Measurements from ENCODE around the gene NETO2. TPM values are rescaled to one million over a fixed set of nuclear protein-coding genes. Genes with fewer than 3 reads are reported as not detected.

Gene NETO2
- total and polyA plus RNA-seq, 9 of the 15 experiments (the other 6 are each of a cell fraction or from before 2014, with no cell fraction given) = 4.1 to 37.0 (median 22.2) TPM

- TF ChIP-seq ZNF518B (CRISPR knock-in tag; IDR thresholded peaks at IDR 0.05) = no peak
Observed at GRCh38 chr16:47129755-47130435, 13.8 kb downstream of the NETO2 start (continued).

GRCh38 chr16:47127541-47127940, 16.2 kb downstream of the NETO2 start:
- Histone ChIP-seq H3K27me3 (ENCODE audit: control insufficient read depth in 2 of 2, insufficient read depth in 2 of 2, low read length in 2 of 2) (no peaks in the 10 kb centered on the region), H3K4me2 (ENCODE audit: insufficient read depth, low read length) (no peak overlapping the region), H3K27ac (ENCODE audit: extremely low read depth, low read depth, low read length) (no peak overlapping the region), H3K4me1 (replicated peaks in 1 of 2; ENCODE audit: control insufficient read depth in 2 of 2, insufficient read depth in 2 of 2, low read length in 2 of 2) (0 out of 5 replicates have a peak, but pooled peaks cover 0 to 1% of the 10 kb centered on the region in 2 experiments), H3K36me3 (ENCODE audit: control insufficient read depth, insufficient read depth, low read length) (peaks cover 20% of the 10 kb centered on the region; the same call in 1 of the 3 replicates), H3K79me2 (ENCODE audit: control insufficient read depth, insufficient read depth, low read length) (peaks cover 19% of the 10 kb centered on the region), H3K9ac (ENCODE audit: insufficient read depth in 1 of 2, low read depth in 2 of 2, low read length in 2 of 2) (no peak overlapping the region), H3K9me1 (ENCODE audit: control insufficient read depth, insufficient read depth, low read length) (no peaks in the 10 kb centered on the region), H4K20me1 (replicated peaks; ENCODE audit: control insufficient read depth, insufficient read depth, low read length) (no peaks in the 10 kb centered on the region), H3K9me3 (replicated peaks; ENCODE audit: control insufficient read depth, insufficient read depth, low read depth, low read length) (no peaks in the 10 kb centered on the region), H3K4me3 (no peak overlapping the region), H2AFZ (ENCODE audit: low read depth, low read length) (no peak overlapping the region)
- intact Hi-C loops (cut with micrococcal nuclease) = no loop called here
- CTCF ChIA-PET (ENCODE audit: low intra/inter-chr PET ratio) = no interaction called here
- BruUV-seq (replicated peaks) = no TSS peak
- no peak for DNase-seq (ENCODE audit: extremely low read depth in 1 of 4, low spot score in 3 of 4)
- in situ Hi-C loops (cut with MboI) = no loop called here
- POLR2A ChIA-PET = no interaction called here
- no peak for ATAC-seq
- 61% methylated on average over 3 of the region's 3 CpGs for WGBS (ENCODE audit: insufficient coverage, low coverage, missing lambda C conversion rate)
- FAIRE-seq = no peak
- TF ChIP-seq GATAD2A (IDR thresholded peaks at IDR 0.05) = no peak
- no peak for TF ChIP-seq SMC3 (conservative IDR thresholded peaks at IDR 0.05; ENCODE audit: insufficient read depth, low read depth, low read length)
- TF ChIP-seq LCOR (CRISPR knock-in tag; IDR thresholded peaks at IDR 0.05) = no peak
- no peak for TF ChIP-seq MLX (CRISPR knock-in tag; conservative IDR thresholded peaks at IDR 0.05)
- TF ChIP-seq LARP7 (IDR thresholded peaks at IDR 0.05) = no peak
- no peak for TF ChIP-seq PCBP1 (IDR thresholded peaks at IDR 0.05; ENCODE audit: low read depth, low read length, poor library complexity, severe bottlenecking)
- TF ChIP-seq, protein P1, sequence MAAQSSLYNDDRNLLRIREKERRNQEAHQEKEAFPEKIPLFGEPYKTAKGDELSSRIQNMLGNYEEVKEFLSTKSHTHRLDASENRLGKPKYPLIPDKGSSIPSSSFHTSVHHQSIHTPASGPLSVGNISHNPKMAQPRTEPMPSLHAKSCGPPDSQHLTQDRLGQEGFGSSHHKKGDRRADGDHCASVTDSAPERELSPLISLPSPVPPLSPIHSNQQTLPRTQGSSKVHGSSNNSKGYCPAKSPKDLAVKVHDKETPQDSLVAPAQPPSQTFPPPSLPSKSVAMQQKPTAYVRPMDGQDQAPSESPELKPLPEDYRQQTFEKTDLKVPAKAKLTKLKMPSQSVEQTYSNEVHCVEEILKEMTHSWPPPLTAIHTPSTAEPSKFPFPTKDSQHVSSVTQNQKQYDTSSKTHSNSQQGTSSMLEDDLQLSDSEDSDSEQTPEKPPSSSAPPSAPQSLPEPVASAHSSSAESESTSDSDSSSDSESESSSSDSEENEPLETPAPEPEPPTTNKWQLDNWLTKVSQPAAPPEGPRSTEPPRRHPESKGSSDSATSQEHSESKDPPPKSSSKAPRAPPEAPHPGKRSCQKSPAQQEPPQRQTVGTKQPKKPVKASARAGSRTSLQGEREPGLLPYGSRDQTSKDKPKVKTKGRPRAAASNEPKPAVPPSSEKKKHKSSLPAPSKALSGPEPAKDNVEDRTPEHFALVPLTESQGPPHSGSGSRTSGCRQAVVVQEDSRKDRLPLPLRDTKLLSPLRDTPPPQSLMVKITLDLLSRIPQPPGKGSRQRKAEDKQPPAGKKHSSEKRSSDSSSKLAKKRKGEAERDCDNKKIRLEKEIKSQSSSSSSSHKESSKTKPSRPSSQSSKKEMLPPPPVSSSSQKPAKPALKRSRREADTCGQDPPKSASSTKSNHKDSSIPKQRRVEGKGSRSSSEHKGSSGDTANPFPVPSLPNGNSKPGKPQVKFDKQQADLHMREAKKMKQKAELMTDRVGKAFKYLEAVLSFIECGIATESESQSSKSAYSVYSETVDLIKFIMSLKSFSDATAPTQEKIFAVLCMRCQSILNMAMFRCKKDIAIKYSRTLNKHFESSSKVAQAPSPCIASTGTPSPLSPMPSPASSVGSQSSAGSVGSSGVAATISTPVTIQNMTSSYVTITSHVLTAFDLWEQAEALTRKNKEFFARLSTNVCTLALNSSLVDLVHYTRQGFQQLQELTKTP (IDR thresholded peaks at IDR 0.05; ENCODE audit: low read depth in 1 of 2, partially characterized antibody in 2 of 2) = no peak
- TF ChIP-seq, protein P2, sequence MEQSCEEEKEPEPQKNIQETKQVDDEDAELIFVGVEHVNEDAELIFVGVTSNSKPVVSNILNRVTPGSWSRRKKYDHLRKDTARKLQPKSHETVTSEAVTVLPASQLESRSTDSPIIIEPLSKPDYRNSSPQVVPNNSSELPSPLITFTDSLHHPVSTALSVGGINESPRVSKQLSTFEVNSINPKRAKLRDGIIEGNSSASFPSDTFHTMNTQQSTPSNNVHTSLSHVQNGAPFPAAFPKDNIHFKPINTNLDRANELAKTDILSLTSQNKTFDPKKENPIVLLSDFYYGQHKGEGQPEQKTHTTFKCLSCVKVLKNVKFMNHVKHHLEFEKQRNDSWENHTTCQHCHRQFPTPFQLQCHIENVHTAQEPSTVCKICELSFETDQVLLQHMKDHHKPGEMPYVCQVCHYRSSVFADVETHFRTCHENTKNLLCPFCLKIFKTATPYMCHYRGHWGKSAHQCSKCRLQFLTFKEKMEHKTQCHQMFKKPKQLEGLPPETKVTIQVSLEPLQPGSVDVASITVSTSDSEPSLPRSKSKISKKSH (CRISPR knock-in tag; IDR thresholded peaks at IDR 0.05) = no peak
